HG03159 (cell line): ENCODE data around the gene EHBP1.

Source experiments
- ATAC-seq: cut with Tn5 transposase; IDR thresholded peaks from one replicate; pipeline ENCODE4 v1.9.1; 2021; ENCODE audit warnings: mild to moderate bottlenecking, moderate library complexity; ENCODE audit not compliant: unreplicated experiment

Gene EHBP1

DNA sequence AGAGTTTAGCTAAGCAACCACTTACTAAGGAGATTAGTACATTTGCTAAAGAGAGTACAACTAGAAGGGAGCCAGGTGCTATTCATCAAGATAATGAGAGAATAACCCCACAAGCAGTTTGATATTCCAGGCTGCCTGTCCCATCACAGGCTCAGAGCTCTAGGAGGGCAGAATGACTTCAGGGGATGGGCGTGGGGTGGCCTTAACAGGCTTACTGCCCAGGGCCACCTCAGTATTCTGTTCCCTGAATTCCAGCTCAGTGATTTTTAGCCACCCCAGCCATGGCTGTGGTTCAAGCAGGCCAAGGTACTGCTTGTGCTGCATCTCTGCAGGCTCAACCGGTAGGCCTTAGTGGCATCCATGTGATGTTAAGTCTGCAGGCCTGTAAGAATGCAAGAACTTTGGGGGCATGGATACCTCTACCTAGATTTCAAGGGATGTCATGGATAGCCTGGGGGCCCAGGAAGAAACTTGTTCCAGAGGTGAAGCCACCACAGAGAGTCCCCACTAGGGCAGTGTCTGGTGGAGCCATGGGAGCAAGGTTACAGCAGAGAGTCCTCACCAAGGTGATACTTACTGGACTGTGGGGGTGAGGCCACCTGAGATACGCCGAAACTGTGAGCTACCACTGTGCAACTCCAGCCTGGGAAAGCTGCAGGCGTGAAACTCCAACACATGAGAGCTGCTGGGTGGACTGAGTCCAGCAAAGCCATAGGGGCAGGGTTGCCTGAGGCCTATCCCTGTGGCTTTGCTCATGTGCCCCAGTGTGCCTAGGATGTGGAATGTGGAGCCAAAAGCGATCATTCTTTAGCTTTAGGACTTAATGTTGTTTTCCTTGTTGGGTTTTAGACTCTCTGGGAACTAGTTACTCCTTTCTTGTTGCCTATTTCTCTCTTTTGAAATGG, 107.7 kb downstream of the EHBP1 start:
- no peak for ATAC-seq

GRCh38 chr2:62814123-62814522, 108.6 kb downstream of the EHBP1 start:
- no peak for ATAC-seq

DNA sequence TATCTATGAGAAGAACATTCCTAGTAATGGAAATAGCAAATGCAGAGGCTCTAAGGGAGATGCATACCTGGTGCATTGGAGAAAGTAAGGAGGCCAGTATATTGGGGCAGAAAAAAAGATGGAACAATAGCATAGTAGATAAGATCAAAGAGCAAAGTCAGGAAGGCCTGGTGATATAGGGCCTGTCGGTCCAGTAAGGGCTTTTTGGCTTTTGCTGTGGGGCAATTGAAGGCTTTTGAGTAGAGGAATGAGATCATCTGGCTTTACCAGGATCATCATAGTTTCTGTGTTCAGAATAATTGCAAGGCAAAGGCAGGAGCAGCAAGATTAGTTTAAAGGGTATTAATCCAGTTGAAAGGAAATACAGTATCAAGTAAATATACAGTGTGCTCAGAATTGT, 111.8 kb downstream of the EHBP1 start:
- ATAC-seq = no peak

DNA sequence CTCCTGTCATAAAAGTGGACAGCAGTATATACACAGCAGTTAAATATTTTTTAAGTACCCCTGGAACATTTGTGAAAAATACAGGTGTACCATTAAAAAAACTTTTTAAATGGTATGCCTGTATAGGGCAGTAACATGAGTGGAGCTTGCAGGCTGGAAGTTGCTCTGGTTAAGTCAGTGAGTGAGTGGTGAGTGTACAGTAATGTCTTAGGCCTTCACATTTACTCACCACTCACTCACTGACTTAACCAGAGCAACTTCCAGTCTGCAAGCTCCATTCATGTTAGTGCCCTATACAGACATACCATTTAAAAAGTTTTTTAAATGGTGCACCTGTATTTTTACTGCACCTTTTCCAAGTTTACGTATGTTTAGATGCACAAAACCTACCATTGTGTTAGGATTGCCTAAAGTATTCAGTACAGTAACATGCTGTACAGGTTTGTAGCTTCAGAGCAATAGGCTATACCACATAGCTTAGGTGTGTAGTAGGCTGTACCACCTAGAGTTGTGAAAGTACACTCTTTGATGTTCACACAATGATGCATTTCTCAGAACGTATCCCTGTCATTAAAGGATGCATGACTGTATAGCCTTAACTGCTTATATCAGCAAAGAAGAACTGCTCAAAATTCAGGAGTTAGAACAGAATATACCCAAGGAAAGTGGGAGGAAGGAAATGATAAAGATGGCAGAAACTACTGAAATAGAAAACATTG, 112.6 kb downstream of the EHBP1 start:
- ATAC-seq = no peak

- no peak for ATAC-seq
Measured at GRCh38 chr2:62822549-62822948, 117.0 kb downstream of the EHBP1 start.

DNA sequence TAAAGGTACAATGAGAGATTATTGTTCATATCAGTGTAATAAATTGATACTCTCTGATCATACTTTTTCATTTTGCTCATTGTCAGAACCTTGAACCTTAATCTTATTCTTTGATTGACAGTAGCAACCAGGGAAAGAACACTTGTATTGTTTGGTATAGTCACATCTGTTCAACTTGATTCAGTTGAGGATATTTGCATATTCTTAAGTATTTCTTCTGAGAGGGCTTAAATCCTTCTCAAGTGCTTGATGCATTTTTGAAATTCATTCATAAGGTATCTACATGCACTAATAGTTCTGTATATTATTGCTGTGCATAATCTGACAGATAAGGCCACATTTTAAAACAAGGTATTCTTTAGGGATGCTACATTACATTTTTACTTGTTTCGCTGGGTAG, 118.9 kb downstream of the EHBP1 start:
- ATAC-seq = no peak

DNA sequence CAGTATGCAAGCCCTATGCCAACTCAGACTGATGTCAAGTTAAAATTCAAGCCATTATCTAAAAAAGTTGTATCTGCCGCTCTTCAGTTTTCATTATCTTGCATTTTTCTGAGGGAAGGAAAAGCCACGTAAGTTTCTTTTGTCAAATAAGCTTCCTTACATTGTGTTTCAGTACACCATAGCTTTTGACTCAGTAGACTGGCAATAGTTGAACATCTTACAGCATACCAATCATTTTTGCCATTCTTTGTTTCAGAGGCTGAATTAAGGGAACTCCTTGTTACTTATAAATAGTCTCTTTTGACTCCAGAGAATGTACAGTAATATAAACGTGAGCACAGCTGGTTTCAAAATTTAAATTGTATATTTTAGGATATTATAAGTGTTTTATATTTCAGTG, 120.6 kb downstream of the EHBP1 start:
- no peak for ATAC-seq

DNA sequence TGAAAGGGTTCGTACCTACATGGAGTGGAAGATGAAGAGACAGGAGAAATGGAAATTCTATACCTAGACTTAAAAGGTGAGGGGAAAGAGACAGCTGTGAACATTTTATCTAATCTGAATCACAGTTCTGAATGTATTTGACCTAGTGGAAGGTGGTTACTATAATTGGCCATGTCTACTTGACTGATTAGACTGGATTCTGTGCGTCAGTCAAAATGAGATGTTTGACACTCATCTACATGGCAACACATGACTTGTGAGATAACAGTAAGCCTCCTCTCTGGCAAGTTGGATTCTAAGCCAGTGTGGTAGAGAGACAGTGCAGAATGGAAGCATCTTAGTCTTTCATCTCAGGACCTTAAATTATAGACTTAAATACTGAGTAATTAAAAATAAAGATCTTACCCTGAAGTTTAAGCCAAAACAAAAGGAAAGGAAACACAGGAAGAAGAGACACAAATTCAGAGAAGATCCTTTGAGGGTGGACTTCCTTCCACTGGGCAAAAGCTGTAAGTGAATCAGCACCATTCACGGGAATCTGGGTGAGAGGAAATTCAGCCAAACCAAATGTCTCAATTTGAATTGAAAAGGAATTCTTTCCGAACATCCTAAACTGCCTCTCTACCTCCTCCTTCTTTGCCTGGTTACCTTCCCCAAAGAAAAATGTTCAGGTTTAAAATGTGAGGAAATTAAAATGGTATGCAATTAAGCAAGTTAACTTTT, 121.6 kb downstream of the EHBP1 start:
- no peak for ATAC-seq

DNA sequence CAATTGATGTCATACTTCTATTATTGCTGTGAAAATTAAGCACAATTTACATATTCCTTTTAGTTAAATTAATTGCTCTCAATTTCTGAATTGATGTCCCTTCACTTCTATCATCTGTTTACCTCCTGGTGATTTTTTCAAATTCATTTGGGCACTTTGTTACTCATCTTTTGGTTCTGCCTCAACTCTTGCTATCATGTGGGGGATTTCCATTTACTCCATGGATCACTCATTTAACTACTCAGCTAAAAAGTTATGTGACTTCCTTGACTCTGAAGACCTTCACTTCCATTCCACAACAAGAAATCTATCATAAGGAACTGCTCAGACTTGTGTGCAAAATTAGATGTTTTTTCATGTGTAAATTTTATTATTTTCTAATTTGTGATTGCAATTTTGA, 126.2 kb downstream of the EHBP1 start:
- ATAC-seq = no peak

- ATAC-seq = no peak
Measured at GRCh38 chr2:62844311-62845090, 139.0 kb downstream of the EHBP1 start.

DNA sequence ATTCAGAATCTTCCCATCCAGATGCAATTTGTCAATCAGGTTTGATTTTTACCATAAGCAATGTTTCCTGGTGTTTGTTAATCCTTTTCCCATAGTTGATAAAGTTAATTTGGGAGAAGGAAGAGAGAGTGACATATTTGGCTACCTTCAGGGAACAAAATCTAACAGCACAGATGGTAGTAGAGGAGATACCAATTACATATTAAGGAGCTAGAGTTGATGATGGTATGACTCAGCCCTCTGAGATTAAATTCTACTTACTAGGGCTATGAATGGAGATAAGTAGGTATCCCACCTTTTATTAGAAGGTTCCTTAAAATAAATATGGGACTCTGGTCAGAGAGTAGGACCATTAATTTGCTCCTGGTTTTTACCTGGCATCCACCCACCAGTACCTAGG, 139.7 kb downstream of the EHBP1 start:
- ATAC-seq = no peak

GRCh38 chr2:62852254-62852653, 146.7 kb downstream of the EHBP1 start:
- no peak for ATAC-seq

DNA sequence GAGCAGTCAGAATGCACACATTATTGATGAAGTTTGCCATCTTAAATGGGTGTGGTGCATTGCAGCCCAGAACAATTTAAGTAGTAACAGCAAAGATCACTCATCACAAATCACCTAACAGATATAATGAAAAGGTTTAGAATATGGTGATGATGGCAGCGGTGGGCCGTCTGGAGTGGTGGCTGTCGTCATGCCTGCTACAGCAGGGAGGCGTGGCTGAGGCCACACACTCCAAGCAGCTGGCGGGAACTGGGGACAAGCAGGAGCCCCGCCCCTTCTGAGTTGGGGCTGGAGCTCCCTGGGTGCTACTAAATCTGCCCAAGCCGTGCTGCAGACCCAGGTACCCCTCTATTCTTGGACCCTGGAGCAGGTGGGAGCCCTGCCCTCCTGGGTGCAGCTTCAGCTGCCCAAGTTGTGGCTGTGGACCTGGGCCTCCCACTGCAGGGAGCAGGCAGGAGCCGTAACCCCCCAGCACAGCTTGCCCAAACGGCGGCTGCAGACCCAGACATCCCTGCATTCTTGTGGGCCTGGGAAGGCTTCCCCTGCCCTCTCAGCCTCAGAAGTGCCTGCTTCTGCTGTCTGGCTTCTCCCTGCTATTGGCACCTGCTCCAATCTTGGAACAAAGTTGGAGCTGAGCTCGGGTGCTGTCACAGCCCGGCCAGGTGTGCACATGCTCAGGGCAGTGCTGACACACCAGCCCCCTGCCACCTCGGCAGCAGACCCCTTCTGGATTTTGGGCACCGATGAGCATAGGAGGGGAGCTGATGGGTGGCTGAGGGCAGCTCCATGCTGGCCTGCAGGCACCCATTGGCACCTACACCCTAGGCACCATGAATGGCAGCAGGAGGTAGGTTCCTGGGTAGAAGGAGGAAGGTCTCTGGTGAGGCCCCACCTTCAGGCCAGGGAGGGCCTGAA, 149.3 kb downstream of the EHBP1 start:
- ATAC-seq = no peak

- no peak for ATAC-seq
Measured at GRCh38 chr2:62856228-62857040, 150.9 kb downstream of the EHBP1 start.

DNA sequence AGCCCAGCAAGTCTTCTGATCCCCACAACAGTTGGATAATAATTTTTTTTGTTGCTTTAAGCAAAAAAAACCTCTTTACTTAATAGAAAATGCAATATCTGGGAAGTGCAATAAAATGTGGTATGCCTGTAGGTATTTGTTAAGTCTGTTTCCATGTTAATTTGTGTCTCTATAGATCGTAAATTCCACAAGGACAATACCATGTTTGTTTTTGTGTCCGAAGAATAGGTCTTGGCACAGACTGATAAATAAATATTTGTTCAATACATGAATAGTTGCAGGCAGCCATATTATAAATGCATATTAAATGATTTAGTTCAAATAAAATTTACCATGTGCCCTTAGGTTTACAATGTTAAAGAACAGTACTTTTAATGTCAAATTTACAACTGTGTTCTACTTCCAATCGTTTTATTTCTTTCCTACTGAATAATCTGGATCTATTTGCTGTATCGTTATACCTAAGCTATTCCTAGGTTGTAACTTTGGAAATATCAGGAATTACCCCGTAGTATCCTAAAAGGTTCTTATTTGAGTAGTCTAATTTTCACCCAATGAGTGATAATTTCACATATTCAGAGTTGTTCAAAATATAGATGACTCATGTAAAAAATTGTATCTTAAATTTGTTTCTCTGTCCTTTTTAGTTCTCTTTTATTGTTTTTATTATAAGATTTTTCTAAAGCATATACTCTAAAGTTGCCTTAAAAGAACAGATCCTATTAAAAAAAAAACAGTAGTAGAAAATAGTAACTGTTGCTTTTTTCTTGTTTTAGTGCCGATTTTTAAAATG, 151.8 kb downstream of the EHBP1 start:
- ATAC-seq = no peak

- ATAC-seq = no peak
Measured at GRCh38 chr2:62858231-62858832, 152.8 kb downstream of the EHBP1 start.

DNA sequence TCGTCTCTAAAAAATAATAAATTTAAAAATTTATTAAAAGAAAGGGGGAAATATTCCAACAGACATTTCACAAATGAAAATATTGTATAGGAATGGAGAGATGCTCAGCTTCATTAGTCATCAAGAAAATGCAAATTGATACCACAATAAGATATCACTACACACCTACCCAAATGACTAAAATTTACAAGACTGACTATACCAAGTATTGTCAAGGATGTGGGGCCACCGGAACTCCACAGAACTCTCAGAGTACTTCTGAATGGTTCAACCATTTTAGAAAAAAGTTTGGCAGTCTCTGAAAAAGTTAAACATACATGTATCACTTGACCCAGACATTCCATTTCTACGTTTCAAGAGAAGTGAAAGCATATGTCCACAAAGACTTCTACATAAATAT, 163.4 kb downstream of the EHBP1 start:
- ATAC-seq = no peak

DNA sequence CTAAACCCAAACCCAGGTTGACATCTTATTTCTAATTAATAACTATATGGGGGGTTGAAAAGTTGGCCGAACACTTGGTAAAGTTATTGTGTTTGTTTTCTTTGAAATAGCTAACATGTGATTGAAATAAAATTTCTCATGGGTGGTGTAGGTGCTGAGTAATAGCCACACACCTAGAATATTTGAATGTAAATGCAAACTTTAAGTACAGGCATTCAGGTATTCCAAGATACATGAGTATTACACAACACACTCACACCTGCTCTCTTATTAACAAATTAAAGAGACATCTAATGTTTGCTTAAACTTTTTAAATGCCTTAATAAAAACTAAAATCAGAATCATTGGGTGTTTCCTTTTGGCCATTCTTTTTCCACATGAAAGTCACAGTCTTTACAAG, 165.5 kb downstream of the EHBP1 start:
- no peak for ATAC-seq
